Testis (tissue), 2 donors: ENCODE data around the gene DPH5.

Experiments used
- CTCF ChIP-seq, 3 experiments: fragments of 450-650 bp in 2 of 3; fragments of 200-600 bp in 1 of 3; sonication (generic) in 1 of 3; IDR thresholded peaks; one replicate each; pipeline ENCODE4 v1.5.1; 2016 to 2019; ENCODE audit warnings: antibody characterized with exemption in 3 of 3, mild to moderate bottlenecking in 2 of 3, moderate library complexity in 1 of 3
- POLR2A ChIP-seq: fragments of 450-650 bp; IDR thresholded peaks from one replicate; pipeline ENCODE4 v1.6.1; 2017; ENCODE audit warnings: antibody characterized with exemption, mild to moderate bottlenecking, moderate library complexity

- TF ChIP-seq CTCF (IDR thresholded peaks at IDR 0.05) (no peak), POLR2A (no peak)
Measured at GRCh38 chr1:101033017-101033416, 7.4 kb upstream of the DPH5 start.
